Vagina (tissue), 2 donors: Measurements from ENCODE around the gene NPTX2.

Experiments used
- POLR2A ChIP-seq, 2 donors: fragments of 450-650 bp; IDR thresholded peaks; one replicate each; pipeline ENCODE4 v1.6.1; 2017; ENCODE audit warnings: antibody characterized with exemption in 2 of 2, mild to moderate bottlenecking in 2 of 2, moderate library complexity in 2 of 2
- POLR2AphosphoS5 ChIP-seq, 2 donors: sonication (generic); formaldehyde crosslinking; IDR thresholded peaks; one replicate each; pipeline ENCODE4 v1.9.0; 2017; ENCODE audit warnings: antibody characterized with exemption in 2 of 2, mild to moderate bottlenecking in 2 of 2, low read depth in 1 of 2; ENCODE audit not compliant: insufficient read depth in 1 of 2
- TF ChIP-seq, protein P1 (sequence below), 3 experiments: fragments of 450-650 bp in 2 of 3; fragments of 200-600 bp in 1 of 3; sonication (generic) in 1 of 3; IDR thresholded peaks; one replicate each; pipeline ENCODE4 v1.5.1; 2017 to 2019; ENCODE audit warnings: antibody characterized with exemption in 3 of 3, mild to moderate bottlenecking in 2 of 3, moderate library complexity in 2 of 3

DNA sequence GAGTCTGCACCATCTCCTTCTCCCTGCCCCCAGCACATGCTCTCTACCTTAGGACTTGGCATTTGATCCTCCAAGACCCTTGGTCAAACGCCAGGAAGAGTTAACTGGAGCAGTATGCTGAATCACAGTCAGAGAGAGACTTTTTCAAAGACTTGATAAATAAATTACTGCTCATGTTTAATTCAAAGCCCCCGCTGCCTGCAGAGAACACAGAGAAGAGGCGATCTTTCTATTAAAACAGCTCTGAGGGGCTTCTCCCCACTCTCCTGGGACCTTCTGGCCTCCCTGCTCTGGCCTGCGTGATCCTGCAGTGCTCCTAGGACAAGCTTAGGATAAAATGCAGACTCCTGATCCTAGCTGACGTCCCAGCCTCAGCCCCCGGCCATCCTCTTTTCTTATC lies 47.8 kb downstream of the NPTX2 start:
- TF ChIP-seq, protein P1, sequence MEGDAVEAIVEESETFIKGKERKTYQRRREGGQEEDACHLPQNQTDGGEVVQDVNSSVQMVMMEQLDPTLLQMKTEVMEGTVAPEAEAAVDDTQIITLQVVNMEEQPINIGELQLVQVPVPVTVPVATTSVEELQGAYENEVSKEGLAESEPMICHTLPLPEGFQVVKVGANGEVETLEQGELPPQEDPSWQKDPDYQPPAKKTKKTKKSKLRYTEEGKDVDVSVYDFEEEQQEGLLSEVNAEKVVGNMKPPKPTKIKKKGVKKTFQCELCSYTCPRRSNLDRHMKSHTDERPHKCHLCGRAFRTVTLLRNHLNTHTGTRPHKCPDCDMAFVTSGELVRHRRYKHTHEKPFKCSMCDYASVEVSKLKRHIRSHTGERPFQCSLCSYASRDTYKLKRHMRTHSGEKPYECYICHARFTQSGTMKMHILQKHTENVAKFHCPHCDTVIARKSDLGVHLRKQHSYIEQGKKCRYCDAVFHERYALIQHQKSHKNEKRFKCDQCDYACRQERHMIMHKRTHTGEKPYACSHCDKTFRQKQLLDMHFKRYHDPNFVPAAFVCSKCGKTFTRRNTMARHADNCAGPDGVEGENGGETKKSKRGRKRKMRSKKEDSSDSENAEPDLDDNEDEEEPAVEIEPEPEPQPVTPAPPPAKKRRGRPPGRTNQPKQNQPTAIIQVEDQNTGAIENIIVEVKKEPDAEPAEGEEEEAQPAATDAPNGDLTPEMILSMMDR (IDR thresholded peaks at IDR 0.05) = no peak
- TF ChIP-seq POLR2A (IDR thresholded peaks at IDR 0.05) (no peak), POLR2AphosphoS5 (IDR thresholded peaks at IDR 0.05; ENCODE audit: insufficient read depth in 1 of 2, low read depth in 1 of 2) (no peak)
